K562 (cell line): ENCODE data around the gene ITPK1.

Experiments
- CEBPB ChIP-seq: fragments of 450-650 bp; IDR thresholded peaks from 2 replicates; pipeline ENCODE4 v1.6.1; 2016; ENCODE audit warnings: missing genetic modification characterization, missing compliant biosample characterization
- EWSR1 ChIP-seq: fragments of 450-650 bp; IDR thresholded peaks from 2 replicates; pipeline ENCODE4 v1.6.1; 2018; ENCODE audit warnings: borderline replicate concordance, mild to moderate bottlenecking, low read depth, moderate library complexity; ENCODE audit not compliant: partially characterized antibody
- NRF1 ChIP-seq, 2 experiments: fragments of 450-650 bp; IDR thresholded peaks in 1 of 2; conservative IDR thresholded peaks in 1 of 2; 2 replicates each; pipeline ENCODE4 v1.6.1; 2014; ENCODE audit warnings: mild to moderate bottlenecking in 2 of 2
- POLR2AphosphoS5 ChIP-seq: IDR thresholded peaks from 2 replicates; pipeline ENCODE4 v1.6.1; 2011; ENCODE audit warnings: mild to moderate bottlenecking, low read depth, low read length, moderate library complexity; ENCODE audit not compliant: control insufficient read depth, insufficient read depth
- POLR2B ChIP-seq: fragments of 450-650 bp; IDR thresholded peaks from 2 replicates; pipeline ENCODE4 v1.6.1; 2018; ENCODE audit warnings: low read depth; ENCODE audit not compliant: partially characterized antibody
- SIN3A ChIP-seq, 2 experiments: fragments of 150-350 bp in 1 of 2; IDR thresholded peaks; 2 replicates each; pipeline ENCODE4 v1.6.1; 2011 to 2016; ENCODE audit warnings: borderline replicate concordance in 2 of 2, low read depth in 2 of 2, low read length in 2 of 2, mild to moderate bottlenecking in 2 of 2, moderate library complexity in 2 of 2; ENCODE audit not compliant: control insufficient read depth in 1 of 2
- SLC30A9 ChIP-seq: fragments of 250-450 bp; sonication (Bioruptor Pico); IDR thresholded peaks from 2 replicates; pipeline ENCODE4 v1.8.0; 2022; ENCODE audit warnings: mild to moderate bottlenecking, moderate library complexity
- SMC3 ChIP-seq: conservative IDR thresholded peaks from 2 replicates; pipeline ENCODE4 v1.6.1; 2011; ENCODE audit warnings: low read depth, low read length, improper control_type of control experiment; ENCODE audit not compliant: insufficient read depth
- TAF9B ChIP-seq: fragments of 450-650 bp; IDR thresholded peaks from 2 replicates; pipeline ENCODE4 v1.6.1; 2018; ENCODE audit warnings: mild to moderate bottlenecking; ENCODE audit not compliant: partially characterized antibody
- ZNF23 ChIP-seq: fragments of 250-450 bp; sonication (Bioruptor Pico); IDR thresholded peaks from 2 replicates; pipeline ENCODE4 v1.4.0; 2020; ENCODE audit warnings: mild to moderate bottlenecking
- ZNF707 ChIP-seq: fragments of 250-450 bp; sonication (Bioruptor Pico); conservative IDR thresholded peaks from 2 replicates; pipeline ENCODE4 v1.8.0; 2022; ENCODE audit warnings: inconsistent platforms, mild to moderate bottlenecking, moderate library complexity
- TF ChIP-seq, protein P1 (sequence below), 3 experiments: IDR thresholded peaks in 2 of 3; conservative IDR thresholded peaks in 1 of 3; 2 replicates each; pipeline ENCODE4 v1.5.1; 2011 to 2012; ENCODE audit warnings: low read length in 3 of 3, mild to moderate bottlenecking in 3 of 3, control low read depth in 2 of 3, improper control_type of control experiment in 1 of 3, inconsistent platforms in 1 of 3, low read depth in 1 of 3, mixed read lengths in 1 of 3, moderate library complexity in 1 of 3; ENCODE audit not compliant: insufficient read depth in 2 of 3

DNA sequence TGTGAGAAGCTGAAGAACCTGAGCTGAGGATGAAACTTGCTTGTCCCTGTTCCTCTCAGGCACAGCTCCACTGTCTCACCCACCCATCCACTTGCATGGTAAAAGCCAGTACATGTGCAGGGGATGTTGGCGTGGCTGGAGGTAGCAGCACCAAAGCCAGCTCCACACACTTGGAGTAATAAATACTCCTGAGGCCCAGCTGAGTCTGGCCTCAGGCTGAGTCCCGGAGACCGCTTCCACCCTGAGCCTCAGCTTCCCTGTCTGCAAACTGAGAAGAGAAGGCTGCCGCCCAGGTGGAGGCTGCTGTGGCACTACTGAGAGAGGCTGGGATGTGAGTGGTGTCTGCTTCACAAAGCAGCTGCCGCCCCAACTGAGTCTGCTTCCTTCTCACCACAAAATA, 173.6 kb downstream of the ITPK1 start:
- TF ChIP-seq NRF1 (conservative IDR thresholded peaks at IDR 0.05 in 1 of 2, IDR thresholded peaks at IDR 0.05 in 1 of 2) = no peak
- no peak for TF ChIP-seq EWSR1
- no peak for TF ChIP-seq ZNF707
- no peak for TF ChIP-seq CEBPB
- no peak for TF ChIP-seq TAF9B
- no peak for TF ChIP-seq SIN3A (IDR thresholded peaks at IDR 0.05; ENCODE audit: borderline replicate concordance in 2 of 2, control insufficient read depth in 1 of 2, low read depth in 2 of 2, low read length in 2 of 2)
- no peak for TF ChIP-seq ZNF23 (CRISPR knock-in tag)
- TF ChIP-seq POLR2B = no peak
- TF ChIP-seq, protein P1, sequence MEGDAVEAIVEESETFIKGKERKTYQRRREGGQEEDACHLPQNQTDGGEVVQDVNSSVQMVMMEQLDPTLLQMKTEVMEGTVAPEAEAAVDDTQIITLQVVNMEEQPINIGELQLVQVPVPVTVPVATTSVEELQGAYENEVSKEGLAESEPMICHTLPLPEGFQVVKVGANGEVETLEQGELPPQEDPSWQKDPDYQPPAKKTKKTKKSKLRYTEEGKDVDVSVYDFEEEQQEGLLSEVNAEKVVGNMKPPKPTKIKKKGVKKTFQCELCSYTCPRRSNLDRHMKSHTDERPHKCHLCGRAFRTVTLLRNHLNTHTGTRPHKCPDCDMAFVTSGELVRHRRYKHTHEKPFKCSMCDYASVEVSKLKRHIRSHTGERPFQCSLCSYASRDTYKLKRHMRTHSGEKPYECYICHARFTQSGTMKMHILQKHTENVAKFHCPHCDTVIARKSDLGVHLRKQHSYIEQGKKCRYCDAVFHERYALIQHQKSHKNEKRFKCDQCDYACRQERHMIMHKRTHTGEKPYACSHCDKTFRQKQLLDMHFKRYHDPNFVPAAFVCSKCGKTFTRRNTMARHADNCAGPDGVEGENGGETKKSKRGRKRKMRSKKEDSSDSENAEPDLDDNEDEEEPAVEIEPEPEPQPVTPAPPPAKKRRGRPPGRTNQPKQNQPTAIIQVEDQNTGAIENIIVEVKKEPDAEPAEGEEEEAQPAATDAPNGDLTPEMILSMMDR (IDR thresholded peaks at IDR 0.05 in 2 of 3, conservative IDR thresholded peaks at IDR 0.05 in 1 of 3; ENCODE audit: insufficient read depth in 2 of 3, low read depth in 1 of 3, low read length in 3 of 3) = no peak
- no peak for TF ChIP-seq SLC30A9 (CRISPR knock-in tag)
- no peak for TF ChIP-seq SMC3
- TF ChIP-seq POLR2AphosphoS5 = no peak
